Measurements from ENCODE around the gene NAT14.

GRCh38 chr19:55455576-55456235, 29.3 kb upstream of the NAT14 start:
- TF ChIP-seq POLR2A (IDR thresholded peaks at IDR 0.05; ENCODE audit: low read depth, low read length) (no peak), POLR2AphosphoS5 (IDR thresholded peaks at IDR 0.05; ENCODE audit: low read depth, low read length) (no peak)

All from GM12892 (cell line).